Esophagus squamous epithelium (tissue), 5 donors: ENCODE data around the gene TTYH3. TPM values are rescaled to one million over a fixed set of nuclear protein-coding genes. Genes with fewer than 3 reads are reported as not detected.

Source experiments
- DNase-seq: peaks from one replicate; lab custom pipeline; 2025; lab: John Stamatoyannopoulos, UW
- H3K27ac ChIP-seq, 4 donors: fragments of 200-600 bp; sonication (generic); one replicate each; pipeline ENCODE4 v1.5.1; 2016 to 2019; ENCODE audit warnings: mild to moderate bottlenecking in 1 of 4
- H3K27me3 ChIP-seq, 4 donors: fragments of 200-600 bp; sonication (generic); 1 replicate in 3 of 4; 2 replicates in 1 of 4; pipeline versions ENCODE4 v1.5.1 to v1.6.0; 2017 to 2021; ENCODE audit warnings: antibody characterized with exemption in 1 of 4
- H3K36me3 ChIP-seq, 3 donors: fragments of 200-600 bp; sonication (generic); one replicate each; pipeline ENCODE4 v1.5.1; 2016 to 2019
- H3K4me1 ChIP-seq, 3 donors: fragments of 200-600 bp; sonication (generic); one replicate each; pipeline ENCODE4 v1.5.1; 2017 to 2019
- H3K4me3 ChIP-seq, 4 donors: fragments of 200-600 bp; sonication (generic); 1 replicate in 3 of 4; 2 replicates in 1 of 4; pipeline ENCODE4 v1.5.1; 2016 to 2019; ENCODE audit warnings: mild to moderate bottlenecking in 2 of 4, moderate library complexity in 1 of 4
- H3K9me3 ChIP-seq, 3 donors: fragments of 200-600 bp; sonication (generic); one replicate each; pipeline ENCODE4 v1.5.1; 2016 to 2019
- CTCF ChIP-seq, 6 experiments: fragments of 450-650 bp in 4 of 6; fragments of 200-600 bp in 2 of 6; sonication (generic) in 2 of 6; IDR thresholded peaks; one replicate each; pipeline ENCODE4 v1.5.1; 2016 to 2019; ENCODE audit warnings: antibody characterized with exemption in 6 of 6, mild to moderate bottlenecking in 4 of 6, moderate library complexity in 4 of 6
- POLR2A ChIP-seq, 4 donors: fragments of 450-650 bp; IDR thresholded peaks; one replicate each; pipeline ENCODE4 v1.6.1; 2017; ENCODE audit warnings: antibody characterized with exemption in 4 of 4, mild to moderate bottlenecking in 4 of 4, moderate library complexity in 3 of 4
- WGBS, 2 donors: methylation state at CpG; one replicate each; pipeline ENCODE4 v1.1.5; 2018; 5-methylcytosine and 5-hydroxymethylcytosine counted together
- intact Hi-C: fragments of 100-400 bp; cut with DNase I; formaldehyde crosslinking; loops from one replicate; pipeline ENCODE4 v1.15.0; 2022
- total RNA-seq, 4 donors: library from RNA; depleted of rRNA; stranded (reverse); fragments of >200 nt; gene quantifications; one replicate each; pipeline ENCODE4 v1.1.0, GENCODE V29; 2016
- donor health status: DM: yes; HTN: yes; CAD: no.

Gene TTYH3
- total RNA-seq, 4 donors from 2014 or later: 4.7 to 23.1 (median 10.2) TPM

- Histone ChIP-seq H3K4me3 (no peak overlapping the region), H3K36me3 (no peaks in the 10 kb centered on the region), H3K27me3 (peaks cover 0 to 51% (median 0%) of the 10 kb centered on the region in 4 donors), H3K4me1 (peaks cover 17 to 65% (median 21%) of the 10 kb centered on the region in 3 donors), H3K9me3 (no peaks in the 10 kb centered on the region), H3K27ac (no peak overlapping the region)
- 20 to 65% methylated on average over 1 to 4 of the region's 19 CpGs for WGBS, 2 donors
- intact Hi-C loops: no loop called here
- TF ChIP-seq POLR2A (IDR thresholded peaks at IDR 0.05) (no peak), CTCF (IDR thresholded peaks at IDR 0.05) (no peak)
- no peak for DNase-seq
Measured at GRCh38 chr7:2622869-2623697, 8.7 kb upstream of the TTYH3 start.

- no peak for DNase-seq
- Histone ChIP-seq H3K36me3 (no peaks in the 10 kb centered on the region), H3K27me3 (peaks cover 0 to 45% (median 0%) of the 10 kb centered on the region in 4 donors), H3K9me3 (no peaks in the 10 kb centered on the region), H3K4me1 (peaks cover 17 to 65% (median 21%) of the 10 kb centered on the region in 3 donors), H3K27ac (peak overlapping the region in 1 of 4 donors; percentile 14), H3K4me3 (no peak overlapping the region)
- TF ChIP-seq POLR2A (IDR thresholded peaks at IDR 0.05) (no peak), CTCF (IDR thresholded peaks at IDR 0.05) (no peak)
- intact Hi-C loops: no loop called here
- WGBS, 2 donors: 90 to 93% methylated on average over 2 to 4 of the region's 10 CpGs
Measured at GRCh38 chr7:2623698-2624014, 8.1 kb upstream of the TTYH3 start.

DNA sequence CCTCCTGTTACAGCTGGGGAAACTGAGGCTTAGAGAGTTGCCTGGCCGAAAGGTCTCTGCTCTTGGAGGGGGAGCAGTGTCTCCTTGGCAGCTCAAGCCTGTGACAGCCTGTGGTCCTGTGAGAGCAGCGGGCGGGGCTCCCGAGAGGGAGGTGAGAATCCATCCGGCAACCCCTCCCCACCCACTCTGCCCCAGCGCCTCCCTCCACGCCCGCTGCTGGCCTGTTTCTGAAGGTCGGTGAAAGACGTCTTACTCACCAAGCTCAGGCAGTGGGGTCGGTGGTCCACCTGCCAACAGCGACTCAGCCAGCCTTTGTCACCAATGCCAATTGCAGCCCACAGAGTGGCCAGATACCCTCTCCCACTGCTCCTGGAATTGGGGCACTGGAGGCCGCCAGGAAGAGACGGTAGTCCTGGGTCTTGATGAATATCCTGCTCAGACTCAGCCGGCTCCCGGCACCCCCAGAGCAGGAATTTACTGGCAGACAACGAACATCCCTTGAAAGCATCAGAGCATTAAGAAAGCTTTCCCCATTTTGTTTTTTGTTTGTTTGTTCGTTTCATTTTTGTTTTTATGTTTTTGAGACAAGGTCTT, 7.4 kb upstream of the TTYH3 start:
- intact Hi-C loops: no loop called here
- WGBS, 2 donors: 59 to 70% methylated on average over 6 to 7 of the region's 18 CpGs
- no peak for DNase-seq

DNA sequence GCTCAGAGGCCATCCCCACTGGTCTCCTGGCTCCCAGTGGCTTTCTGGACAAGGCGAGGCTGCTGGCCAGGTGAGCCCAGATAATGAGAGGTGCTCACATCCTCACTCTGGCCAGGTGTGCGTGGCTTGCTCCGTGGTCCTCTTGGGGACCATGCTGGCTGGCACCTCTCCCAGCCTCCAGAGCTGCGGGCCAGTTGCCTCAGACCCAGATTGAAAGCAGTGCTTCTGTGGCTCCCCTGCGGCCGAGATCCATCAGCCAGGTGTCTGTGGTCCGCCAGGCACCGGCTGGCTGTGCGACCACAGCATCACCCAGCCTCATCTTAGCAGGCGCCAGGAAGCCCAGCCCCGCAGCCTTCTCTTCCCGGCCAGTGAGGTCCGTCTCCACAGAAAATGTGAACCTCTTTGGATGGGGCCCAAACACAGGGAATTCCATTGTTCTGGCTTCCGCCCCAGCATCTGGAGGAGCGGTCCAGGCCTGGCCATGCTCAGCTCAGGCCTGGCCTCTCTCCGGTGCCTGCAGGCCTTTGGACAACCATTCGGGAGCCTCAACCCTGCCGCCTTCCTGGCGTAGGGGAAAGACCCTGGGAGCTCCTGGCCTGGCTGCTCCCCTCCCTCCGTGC, 5.2 kb upstream of the TTYH3 start:
- 63 to 72% methylated on average over 2 of the region's 20 CpGs for WGBS, 2 donors
- Histone ChIP-seq H3K36me3 (no peaks in the 10 kb centered on the region), H3K27ac (peak overlapping the region in 3 of 4 donors; percentile 27 to 52 (median 50)), H3K27me3 (peaks cover 0 to 38% (median 0%) of the 10 kb centered on the region in 4 donors), H3K4me1 (peaks cover 30 to 72% (median 30%) of the 10 kb centered on the region in 3 donors), H3K9me3 (no peaks in the 10 kb centered on the region), H3K4me3 (no peak overlapping the region)
- TF ChIP-seq CTCF (IDR thresholded peaks at IDR 0.05): no peak
- intact Hi-C loops: no loop called here
- no peak for DNase-seq

More for the DNA sequence above, 7.4 kb upstream of the TTYH3 start:
- no peak overlapping the region for H3K27ac ChIP-seq
- no peaks in the 10 kb centered on the region for H3K9me3 ChIP-seq
- TF ChIP-seq CTCF (IDR thresholded peaks at IDR 0.05) (no peak), POLR2A (IDR thresholded peaks at IDR 0.05) (no peak)
- peaks cover 0 to 38% (median 0%) of the 10 kb centered on the region in 4 donors for H3K27me3 ChIP-seq
- peaks cover 14 to 62% (median 21%) of the 10 kb centered on the region in 3 donors for H3K4me1 ChIP-seq
- H3K36me3 ChIP-seq: no peaks in the 10 kb centered on the region
- H3K4me3 ChIP-seq: no peak overlapping the region
